IMR-90 (cell line): ENCODE measurements around the gene PRELID1. TPM values are rescaled to one million over a fixed set of nuclear protein-coding genes. Genes with fewer than 3 reads are reported as not detected.

Experiments
- ATAC-seq: fragments of 200-7000 bp; cut with Tn5 transposase; 2 replicates; pipeline ENCODE4 v1.9.1; 2020; ENCODE audit warnings: low read depth, mild to moderate bottlenecking, moderate library complexity
- BruUV-seq: library from RNA; stranded (reverse); fragments of 400-500 nt; replicated peaks from 2 replicates; lab custom pipeline; 2021; lab: Mats Ljungman, UMichigan
- CTCF ChIA-PET: fragments of 300-600 bp; formaldehyde crosslinking; extraction: SDS; loops from one replicate; lab custom pipeline; 2021; ENCODE audit warnings: antibody characterized with exemption; lab: Yijun Ruan, JAX
- POLR2A ChIA-PET: fragments of 300-600 bp; sonication (Branson Sonifier 250); formaldehyde crosslinking; loops from one replicate; lab custom pipeline; 2022; ENCODE audit warnings: antibody characterized with exemption; ENCODE audit not compliant: unreplicated experiment; lab: Charles Lee
- DNase-seq: peaks from one replicate; pipeline ENCODE4 v3.0.0; 2013
- H2AFZ ChIP-seq: replicated peaks from 2 replicates; pipeline ENCODE3; 2013; ENCODE audit warnings: low read length, mild to moderate bottlenecking; ENCODE audit not compliant: poor library complexity
- H2AK5ac ChIP-seq: 2 replicates; pipeline ENCODE4 v1.6.1; 2013; ENCODE audit warnings: low read depth, low read length, inconsistent platforms
- H2AK9ac ChIP-seq: replicated peaks from 2 replicates; pipeline ENCODE3; 2013; ENCODE audit warnings: mild to moderate bottlenecking, low read depth, low read length, moderate library complexity; ENCODE audit not compliant: poor library complexity
- H2BK120ac ChIP-seq: 2 replicates; pipeline ENCODE4 v1.6.1; 2013; ENCODE audit warnings: low read depth, low read length, inconsistent platforms
- H2BK15ac ChIP-seq: 3 replicates; pipeline ENCODE4 v1.6.1; 2013; ENCODE audit warnings: low read depth, low read length, inconsistent platforms
- H2BK20ac ChIP-seq: 2 replicates; pipeline ENCODE4 v1.6.1; 2013; ENCODE audit warnings: low read depth, mild to moderate bottlenecking, inconsistent platforms, low read length, moderate library complexity
- H2BK5ac ChIP-seq: 2 replicates; pipeline ENCODE4 v1.6.1; 2013; ENCODE audit warnings: mild to moderate bottlenecking, low read depth, low read length, inconsistent platforms; ENCODE audit not compliant: poor library complexity, severe bottlenecking
- H3K14ac ChIP-seq: replicated peaks from 2 replicates; pipeline ENCODE4 v1.6.1; 2013; ENCODE audit warnings: low read depth, low read length, inconsistent platforms
- H3K18ac ChIP-seq: 2 replicates; pipeline ENCODE4 v1.6.1; 2013; ENCODE audit warnings: low read depth, low read length, control low read depth
- H3K23ac ChIP-seq: 2 replicates; pipeline ENCODE4 v1.6.1; 2013; ENCODE audit warnings: low read depth, low read length, inconsistent platforms
- H3K27ac ChIP-seq: 2 replicates; pipeline ENCODE4 v1.5.1; 2013; ENCODE audit warnings: mild to moderate bottlenecking, control low read depth, low read length; ENCODE audit not compliant: insufficient read depth
- H3K27me3 ChIP-seq: 2 replicates; pipeline ENCODE4 v1.6.1; 2013; ENCODE audit warnings: low read length; ENCODE audit not compliant: control insufficient read depth, insufficient read depth
- H3K36me3 ChIP-seq: 2 replicates; pipeline ENCODE4 v1.6.1; 2013; ENCODE audit warnings: low read length, mixed read lengths; ENCODE audit not compliant: control insufficient read depth, insufficient read depth
- H3K4ac ChIP-seq: 2 replicates; pipeline ENCODE4 v1.6.1; 2013; ENCODE audit warnings: low read depth, low read length, inconsistent platforms
- H3K4me1 ChIP-seq: 2 replicates; pipeline ENCODE4 v1.6.1; 2013; ENCODE audit warnings: low read length, mixed read lengths; ENCODE audit not compliant: control insufficient read depth, insufficient read depth
- H3K4me2 ChIP-seq: 2 replicates; pipeline ENCODE4 v1.6.1; 2013; ENCODE audit warnings: low read depth, mild to moderate bottlenecking, control low read depth, low read length, moderate library complexity
- H3K4me3 ChIP-seq: 2 replicates; pipeline ENCODE4 v1.5.1; 2013; ENCODE audit warnings: low read depth, mild to moderate bottlenecking, control low read depth, low read length, moderate library complexity; ENCODE audit not compliant: insufficient read depth
- H3K56ac ChIP-seq: 2 replicates; pipeline ENCODE4 v1.6.1; 2013; ENCODE audit warnings: low read length, inconsistent platforms; ENCODE audit not compliant: insufficient read depth; ENCODE audit errors: extremely low read depth
- H3K79me1 ChIP-seq, 2 experiments: 2 replicates each; pipeline ENCODE4 v1.6.1; 2013; ENCODE audit warnings: low read length in 2 of 2, inconsistent platforms in 1 of 2, low read depth in 1 of 2
- H3K9ac ChIP-seq: 2 replicates; pipeline ENCODE4 v1.6.1; 2013; ENCODE audit warnings: low read depth, low read length, control low read depth
- H3K9me1 ChIP-seq: 2 replicates; pipeline ENCODE4 v1.6.1; 2013; ENCODE audit warnings: low read length, inconsistent platforms; ENCODE audit not compliant: insufficient read depth
- H3K9me3 ChIP-seq: 2 replicates; pipeline ENCODE4 v1.6.1; 2013; ENCODE audit warnings: low read length; ENCODE audit not compliant: control insufficient read depth, insufficient read depth
- H4K20me1 ChIP-seq: 2 replicates; pipeline ENCODE4 v1.6.1; 2013; ENCODE audit warnings: low read length, inconsistent platforms; ENCODE audit not compliant: insufficient read depth
- H4K5ac ChIP-seq: 2 replicates; pipeline ENCODE4 v1.6.1; 2013; ENCODE audit warnings: mild to moderate bottlenecking, low read depth, low read length, control low read depth
- H4K8ac ChIP-seq, 2 experiments: 2 replicates each; pipeline ENCODE4 v1.6.1; 2013; ENCODE audit warnings: low read depth in 2 of 2, low read length in 2 of 2, control low read depth in 1 of 2, inconsistent platforms in 1 of 2
- H4K91ac ChIP-seq: 2 replicates; pipeline ENCODE4 v1.6.1; 2013; ENCODE audit warnings: low read depth, low read length, inconsistent platforms; ENCODE audit not compliant: insufficient read depth
- BHLHE40 ChIP-seq: fragments of 150-350 bp; IDR thresholded peaks from 2 replicates; pipeline ENCODE4 v1.6.1; 2016; ENCODE audit warnings: mild to moderate bottlenecking, low read depth, low read length
- CHD1 ChIP-seq: IDR thresholded peaks from 2 replicates; pipeline ENCODE4 v1.6.1; 2012; ENCODE audit warnings: low read depth, low read length, improper control_type of control experiment
- FOS ChIP-seq: fragments of 150-350 bp; IDR thresholded peaks from 2 replicates; pipeline ENCODE4 v1.6.1; 2016; ENCODE audit warnings: low read depth, low read length
- POLR2A ChIP-seq: IDR thresholded peaks from 2 replicates; pipeline ENCODE4 v1.6.1; 2012; ENCODE audit warnings: mild to moderate bottlenecking, low read depth, low read length
- RCOR1 ChIP-seq: IDR thresholded peaks from 2 replicates; pipeline ENCODE4 v1.6.1; 2012; ENCODE audit warnings: mild to moderate bottlenecking, low read length, improper control_type of control experiment; ENCODE audit not compliant: insufficient replicate concordance
- WGBS, 2 experiments: methylation state at CpG; one replicate each; pipeline versions ENCODE4 v1.1.5 to v1.1.7; 2013; ENCODE audit warnings: missing lambda C conversion rate in 2 of 2; ENCODE audit not compliant: insufficient read length in 1 of 2; ENCODE audit errors: extremely low coverage in 2 of 2; 5-methylcytosine and 5-hydroxymethylcytosine counted together
- dilution Hi-C: fragments of 300-500 bp; cut with HindIII; formaldehyde crosslinking; loops from one replicate; pipeline ENCODE4 v1.14.3; 2018; ENCODE audit warnings: low sequenced_read_pairs; ENCODE audit not compliant: unreplicated experiment
- in situ Hi-C: fragments of 300-500 bp; cut with MboI; formaldehyde crosslinking; loops from 3 replicates; pipeline ENCODE4 v1.14.3; 2019; ENCODE audit warnings: low sequenced_read_pairs, inconsistent platforms, mixed read lengths
- intact Hi-C: fragments of 100-400 bp; cut with micrococcal nuclease; formaldehyde crosslinking; loops from 2 replicates; pipeline ENCODE4 v1.10.0; 2022
- polyA plus RNA-seq, 3 experiments: library from polyadenylated mRNA; depleted of rRNA; stranded (reverse); fragments of >200 nt; gene quantifications; 2 replicates each; pipeline ENCODE4 v1.2.3, GENCODE V29; 2012; ENCODE audit warnings: low replicate concordance in 1 of 3
- total RNA-seq: library from RNA; depleted of rRNA; stranded (reverse); fragments of >200 nt; gene quantifications from 2 replicates; pipeline ENCODE4 v1.2.3, GENCODE V29; 2012
- TF ChIP-seq, protein P1 (sequence below): conservative IDR thresholded peaks from 2 replicates; pipeline ENCODE4 v1.5.1; 2012; ENCODE audit warnings: mild to moderate bottlenecking, low read depth, low read length, improper control_type of control experiment
- TF ChIP-seq, protein P2 (sequence below): fragments of 150-350 bp; IDR thresholded peaks from 2 replicates; pipeline ENCODE4 v1.6.1; 2016; ENCODE audit warnings: low read depth, mild to moderate bottlenecking, low read length, moderate library complexity, borderline replicate concordance
- TF ChIP-seq, protein P3 (sequence below): fragments of 150-350 bp; IDR thresholded peaks from 2 replicates; pipeline ENCODE4 v1.6.1; 2017; ENCODE audit warnings: mild to moderate bottlenecking, antibody characterized with exemption, low read length, low read depth

Gene PRELID1
- total and polyA plus RNA-seq, 2 of the 4 experiments (the other 2 are of a cell fraction): 116 to 239 TPM

DNA sequence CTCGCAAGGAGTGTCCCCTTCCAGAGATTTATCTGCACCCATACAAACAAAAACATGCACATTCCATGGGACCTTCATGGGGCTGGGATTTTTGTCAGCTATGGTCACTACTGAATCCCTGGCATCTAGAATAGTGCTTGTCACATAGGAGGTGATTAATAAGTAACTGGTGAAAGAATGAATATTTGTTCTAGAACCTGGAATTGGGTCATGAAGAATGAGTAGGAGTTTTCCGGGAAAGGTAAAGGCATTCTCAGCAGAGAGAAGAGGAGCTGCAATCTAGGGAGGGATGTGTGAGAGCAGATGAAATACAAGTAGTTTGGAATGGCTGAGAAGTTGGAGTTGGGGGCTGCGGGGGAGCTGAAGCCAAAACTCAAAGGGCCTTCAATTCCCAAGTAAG is 50.7 kb downstream of the PRELID1 start:
- Histone ChIP-seq H2BK5ac (no peak overlapping the region), H3K4ac (no peak overlapping the region), H4K20me1 (no peaks in the 10 kb centered on the region; the same call in none of the 2 replicates), H2BK20ac (no peak overlapping the region), H2AK9ac (no peak overlapping the region), H3K4me1 (peaks cover 13% of the 10 kb centered on the region), H3K23ac (no peak overlapping the region), H3K4me3 (no peak overlapping the region), H3K27ac (no peak overlapping the region), H3K14ac (no peak overlapping the region), H3K18ac (no peak overlapping the region), H3K4me2 (no peak overlapping the region), H3K56ac (no peak overlapping the region), H3K9ac (no peak overlapping the region), H3K36me3 (peaks cover 3% of the 10 kb centered on the region; the same call in 1 of the 2 replicates), H3K27me3 (peaks cover 8% of the 10 kb centered on the region; the same call in 1 of the 2 replicates), H3K9me1 (peaks cover 6% of the 10 kb centered on the region; the same call in 1 of the 2 replicates), H4K91ac (no peak overlapping the region), H2AFZ (no peak overlapping the region), H2BK15ac (no peak overlapping the region), H2AK5ac (no peak overlapping the region), H3K9me3 (peaks cover 2% of the 10 kb centered on the region; the same call in 1 of the 2 replicates), H4K5ac (no peak overlapping the region), H2BK120ac (no peak overlapping the region), H3K79me1 (peaks cover 21 to 22% of the 10 kb centered on the region in 2 experiments), H4K8ac (no peak overlapping the region)
- intact Hi-C loops (no loop called here), in situ Hi-C loops (no loop called here), dilution Hi-C loops (no loop called here)
- no TSS peak for BruUV-seq
- TF ChIP-seq, protein P1, sequence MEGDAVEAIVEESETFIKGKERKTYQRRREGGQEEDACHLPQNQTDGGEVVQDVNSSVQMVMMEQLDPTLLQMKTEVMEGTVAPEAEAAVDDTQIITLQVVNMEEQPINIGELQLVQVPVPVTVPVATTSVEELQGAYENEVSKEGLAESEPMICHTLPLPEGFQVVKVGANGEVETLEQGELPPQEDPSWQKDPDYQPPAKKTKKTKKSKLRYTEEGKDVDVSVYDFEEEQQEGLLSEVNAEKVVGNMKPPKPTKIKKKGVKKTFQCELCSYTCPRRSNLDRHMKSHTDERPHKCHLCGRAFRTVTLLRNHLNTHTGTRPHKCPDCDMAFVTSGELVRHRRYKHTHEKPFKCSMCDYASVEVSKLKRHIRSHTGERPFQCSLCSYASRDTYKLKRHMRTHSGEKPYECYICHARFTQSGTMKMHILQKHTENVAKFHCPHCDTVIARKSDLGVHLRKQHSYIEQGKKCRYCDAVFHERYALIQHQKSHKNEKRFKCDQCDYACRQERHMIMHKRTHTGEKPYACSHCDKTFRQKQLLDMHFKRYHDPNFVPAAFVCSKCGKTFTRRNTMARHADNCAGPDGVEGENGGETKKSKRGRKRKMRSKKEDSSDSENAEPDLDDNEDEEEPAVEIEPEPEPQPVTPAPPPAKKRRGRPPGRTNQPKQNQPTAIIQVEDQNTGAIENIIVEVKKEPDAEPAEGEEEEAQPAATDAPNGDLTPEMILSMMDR: no peak
- no peak for TF ChIP-seq RCOR1
- TF ChIP-seq CHD1: no peak
- TF ChIP-seq, protein P2, sequence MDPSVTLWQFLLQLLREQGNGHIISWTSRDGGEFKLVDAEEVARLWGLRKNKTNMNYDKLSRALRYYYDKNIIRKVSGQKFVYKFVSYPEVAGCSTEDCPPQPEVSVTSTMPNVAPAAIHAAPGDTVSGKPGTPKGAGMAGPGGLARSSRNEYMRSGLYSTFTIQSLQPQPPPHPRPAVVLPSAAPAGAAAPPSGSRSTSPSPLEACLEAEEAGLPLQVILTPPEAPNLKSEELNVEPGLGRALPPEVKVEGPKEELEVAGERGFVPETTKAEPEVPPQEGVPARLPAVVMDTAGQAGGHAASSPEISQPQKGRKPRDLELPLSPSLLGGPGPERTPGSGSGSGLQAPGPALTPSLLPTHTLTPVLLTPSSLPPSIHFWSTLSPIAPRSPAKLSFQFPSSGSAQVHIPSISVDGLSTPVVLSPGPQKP: no peak
- TF ChIP-seq, protein P3, sequence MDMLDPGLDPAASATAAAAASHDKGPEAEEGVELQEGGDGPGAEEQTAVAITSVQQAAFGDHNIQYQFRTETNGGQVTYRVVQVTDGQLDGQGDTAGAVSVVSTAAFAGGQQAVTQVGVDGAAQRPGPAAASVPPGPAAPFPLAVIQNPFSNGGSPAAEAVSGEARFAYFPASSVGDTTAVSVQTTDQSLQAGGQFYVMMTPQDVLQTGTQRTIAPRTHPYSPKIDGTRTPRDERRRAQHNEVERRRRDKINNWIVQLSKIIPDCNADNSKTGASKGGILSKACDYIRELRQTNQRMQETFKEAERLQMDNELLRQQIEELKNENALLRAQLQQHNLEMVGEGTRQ: no peak
- TF ChIP-seq BHLHE40: no peak
- TF ChIP-seq POLR2A: no peak
- no peak for TF ChIP-seq FOS
- WGBS, 2 experiments: 100% methylated on average over 1 of the region's 3 CpGs; no CpG with 5 or more reads in 1 of the 2 experiments
- no peak for DNase-seq
- ATAC-seq: no peak
- ChIA-PET POLR2A (no interaction called here), CTCF (interaction anchor here (1.2 kb wide), 1 partner anchor 121 kb away, joined by 10 read pairs; no protein-coding TSS in a partner anchor)
